H9 (cell line): ENCODE results near the gene CPNE8. TPM values are rescaled to one million over a fixed set of nuclear protein-coding genes. Genes with fewer than 3 reads are reported as not detected.

Source experiments
- DNase-seq: peaks from one replicate; pipeline ENCODE4 v3.0.0-alpha.2; 2017
- H2AFZ ChIP-seq: one replicate; pipeline ENCODE4 v1.6.1; 2013; ENCODE audit warnings: mild to moderate bottlenecking, low read length, control low read depth, moderate library complexity
- H2AK5ac ChIP-seq: 2 replicates; pipeline ENCODE4 v1.6.1; 2013; ENCODE audit warnings: low read length, control low read depth, mixed read lengths; ENCODE audit not compliant: insufficient read length
- H2BK120ac ChIP-seq: one replicate; pipeline ENCODE4 v1.6.1; 2013; ENCODE audit warnings: low read depth, mild to moderate bottlenecking, low read length, control low read depth, inconsistent platforms; ENCODE audit not compliant: poor library complexity, severe bottlenecking
- H2BK12ac ChIP-seq: 2 replicates; pipeline ENCODE4 v1.6.1; 2013; ENCODE audit warnings: low read length, control low read depth, mixed read lengths, low read depth; ENCODE audit not compliant: insufficient read length
- H2BK15ac ChIP-seq: 2 replicates; pipeline ENCODE4 v1.6.1; 2013; ENCODE audit warnings: low read depth, low read length, control low read depth
- H2BK20ac ChIP-seq: one replicate; pipeline ENCODE4 v1.6.1; 2013; ENCODE audit warnings: low read depth, mild to moderate bottlenecking, low read length, control low read depth, inconsistent platforms; ENCODE audit not compliant: poor library complexity, severe bottlenecking
- H2BK5ac ChIP-seq: 2 replicates; pipeline ENCODE4 v1.6.1; 2013; ENCODE audit warnings: low read length, control low read depth, mixed read lengths; ENCODE audit not compliant: insufficient read length
- H3K14ac ChIP-seq: 2 replicates; pipeline ENCODE4 v1.6.1; 2013; ENCODE audit warnings: low read length, control low read depth; ENCODE audit not compliant: insufficient read depth
- H3K18ac ChIP-seq: 2 replicates; pipeline ENCODE4 v1.6.1; 2013; ENCODE audit warnings: low read depth, mild to moderate bottlenecking, mixed read lengths, low read length, control low read depth; ENCODE audit not compliant: insufficient read length
- H3K23ac ChIP-seq: 2 replicates; pipeline ENCODE4 v1.6.1; 2013; ENCODE audit warnings: low read length, control low read depth, mixed read lengths, low read depth; ENCODE audit not compliant: insufficient read length
- H3K23me2 ChIP-seq: 2 replicates; pipeline ENCODE4 v1.6.1; 2013; ENCODE audit warnings: low read depth, mild to moderate bottlenecking, mixed read lengths, low read length, control low read depth; ENCODE audit not compliant: insufficient read length, poor library complexity, severe bottlenecking
- H3K27ac ChIP-seq: 2 replicates; pipeline ENCODE4 v1.5.1; 2013; ENCODE audit warnings: low read length, control low read depth, mixed read lengths, low read depth; ENCODE audit not compliant: insufficient read length
- H3K27me3 ChIP-seq: 2 replicates; pipeline ENCODE4 v1.6.1; 2013; ENCODE audit warnings: low read length, control low read depth, inconsistent platforms; ENCODE audit not compliant: insufficient read depth
- H3K4ac ChIP-seq: 2 replicates; pipeline ENCODE4 v1.6.1; 2013; ENCODE audit warnings: low read depth, mild to moderate bottlenecking, control low read depth, inconsistent platforms, low read length, moderate library complexity
- H3K4me1 ChIP-seq: 2 replicates; pipeline ENCODE4 v1.6.1; 2013; ENCODE audit warnings: low read length, control low read depth, inconsistent platforms; ENCODE audit not compliant: insufficient read depth
- H3K4me2 ChIP-seq: 2 replicates; pipeline ENCODE4 v1.6.1; 2013; ENCODE audit warnings: low read length, control low read depth, mixed read lengths; ENCODE audit not compliant: insufficient read length, insufficient read depth
- H3K56ac ChIP-seq: 2 replicates; pipeline ENCODE4 v1.6.1; 2013; ENCODE audit warnings: low read depth, mild to moderate bottlenecking, mixed read lengths, low read length, control low read depth; ENCODE audit not compliant: insufficient read length
- H3K79me1 ChIP-seq: 2 replicates; pipeline ENCODE4 v1.6.1; 2013; ENCODE audit warnings: low read depth, mild to moderate bottlenecking, moderate library complexity, low read length, control low read depth, inconsistent platforms; ENCODE audit not compliant: insufficient read depth, poor library complexity, severe bottlenecking
- H3K79me2 ChIP-seq: 2 replicates; pipeline ENCODE4 v1.6.1; 2013; ENCODE audit warnings: low read length, control low read depth, inconsistent platforms; ENCODE audit not compliant: insufficient read depth
- H3K9ac ChIP-seq: 2 replicates; pipeline ENCODE4 v1.6.1; 2013; ENCODE audit warnings: low read length, control low read depth, mixed read lengths; ENCODE audit not compliant: insufficient read length; ENCODE audit errors: extremely low read depth
- H3K9me3 ChIP-seq: one replicate; pipeline ENCODE4 v1.6.1; 2013; ENCODE audit warnings: low read depth, low read length, inconsistent platforms; ENCODE audit not compliant: control insufficient read depth
- H3T11ph ChIP-seq: one replicate; pipeline ENCODE4 v1.6.1; 2013; ENCODE audit warnings: mild to moderate bottlenecking, low read length, control low read depth, inconsistent platforms
- H4K20me1 ChIP-seq: one replicate; pipeline ENCODE4 v1.6.1; 2013; ENCODE audit not compliant: control insufficient read depth, insufficient read length, insufficient read depth
- H4K5ac ChIP-seq: 2 replicates; pipeline ENCODE4 v1.6.1; 2013; ENCODE audit warnings: low read depth, mild to moderate bottlenecking, mixed read lengths, low read length, control low read depth; ENCODE audit not compliant: insufficient read length
- H4K8ac ChIP-seq: replicated peaks from 2 replicates; pipeline ENCODE4 v1.6.1; 2013; ENCODE audit warnings: low read length, control low read depth, mixed read lengths, low read depth; ENCODE audit not compliant: insufficient read length
- H4K91ac ChIP-seq: 2 replicates; pipeline ENCODE4 v1.6.1; 2013; ENCODE audit warnings: low read depth, mild to moderate bottlenecking, moderate library complexity, mixed read lengths, low read length, control low read depth; ENCODE audit not compliant: insufficient read length
- H3K27ac Mint-ChIP-seq, 3 experiments: 2 replicates in 2 of 3; 3 replicates in 1 of 3; pipeline ENCODE4 v1.8.0; 2020 to 2021; ENCODE audit warnings: mixed read lengths in 3 of 3, mild to moderate bottlenecking in 1 of 3, moderate library complexity in 1 of 3
- H3K27me3 Mint-ChIP-seq: 2 replicates; pipeline ENCODE4 v1.8.0; 2021; ENCODE audit warnings: low read depth, mild to moderate bottlenecking, moderate library complexity, mixed read lengths
- H3K36me3 Mint-ChIP-seq, 3 experiments: 2 replicates in 2 of 3; 3 replicates in 1 of 3; pipeline ENCODE4 v1.8.0; 2020 to 2021; ENCODE audit warnings: low read depth in 3 of 3, mixed read lengths in 3 of 3; ENCODE audit not compliant: insufficient read depth in 1 of 3
- H3K4me1 Mint-ChIP-seq, 2 experiments: 2 replicates each; pipeline ENCODE4 v1.8.0; 2020; ENCODE audit warnings: mixed read lengths in 2 of 2
- H3K4me3 Mint-ChIP-seq, 2 experiments: 2 replicates in 1 of 2; 3 replicates in 1 of 2; pipeline ENCODE4 v1.8.0; 2020 to 2021; ENCODE audit warnings: mild to moderate bottlenecking in 2 of 2, mixed read lengths in 2 of 2, moderate library complexity in 1 of 2
- H3K9me3 Mint-ChIP-seq, 2 experiments: 2 replicates in 1 of 2; 3 replicates in 1 of 2; pipeline ENCODE4 v1.8.0; 2020; ENCODE audit warnings: mild to moderate bottlenecking in 2 of 2, mixed read lengths in 2 of 2, moderate library complexity in 1 of 2
- CTCF ChIP-seq: fragments of 200-600 bp; sonication (generic); conservative IDR thresholded peaks from 3 replicates; pipeline ENCODE4 v1.8.0; 2021; ENCODE audit warnings: antibody characterized with exemption, mild to moderate bottlenecking
- WGBS: extraction: QIAGEN DNeasy Blood & Tissue Kit; methylation state at CpG from one replicate; pipeline ENCODE4 v1.1.7; 2013; ENCODE audit warnings: missing lambda C conversion rate, low lambda C conversion rate, mixed read lengths; ENCODE audit not compliant: insufficient read length; ENCODE audit errors: extremely low coverage; 5-methylcytosine and 5-hydroxymethylcytosine counted together
- total RNA-seq: library from RNA; stranded (reverse); gene quantifications from 2 replicates; pipeline ENCODE4 v1.2.1, GENCODE V29; 2021

The CPNE8 gene
- total RNA-seq, 1 experiment from 2014 or later = 1.9 TPM

GRCh38 chr12:38720661-38721060 lies 184.7 kb downstream of the CPNE8 start:
- Histone ChIP-seq H3K27me3 (no peaks in the 10 kb centered on the region), H4K5ac (no peak overlapping the region), H2BK5ac (no peak overlapping the region), H3K4ac (no peak overlapping the region), H3K56ac (no peak overlapping the region), H3K18ac (no peak overlapping the region), H2BK20ac (no peak overlapping the region), H3K9ac (no peak overlapping the region), H2AK5ac (no peak overlapping the region), H3K9me3 (no peaks in the 10 kb centered on the region), H3T11ph (no peak overlapping the region), H3K23ac (no peak overlapping the region), H2BK15ac (no peak overlapping the region), H3K79me1 (no peaks in the 10 kb centered on the region), H4K91ac (no peak overlapping the region), H3K79me2 (no peaks in the 10 kb centered on the region), H3K4me1 (no peaks in the 10 kb centered on the region), H4K20me1 (no peaks in the 10 kb centered on the region), H3K27ac (no peak overlapping the region), H2BK120ac (no peak overlapping the region), H2BK12ac (no peak overlapping the region), H3K14ac (no peak overlapping the region; the same call in 1 of the 2 replicates), H3K4me2 (no peak overlapping the region), H3K23me2 (no peaks in the 10 kb centered on the region), H2AFZ (no peak overlapping the region), H4K8ac (no peak overlapping the region)
- Mint-ChIP-seq H3K4me1 (no peaks in the 10 kb centered on the region), H3K27me3 (no peaks in the 10 kb centered on the region), H3K36me3 (peaks cover 0 to 12% (median 10%) of the 10 kb centered on the region in 3 experiments; a peak in 5 of 7 replicates), H3K27ac (no peak overlapping the region), H3K9me3 (peaks cover 0 to 7% of the 10 kb centered on the region in 2 experiments; a peak in 2 of 5 replicates), H3K4me3 (no peak overlapping the region)
- no peak for DNase-seq
- no peak for TF ChIP-seq CTCF
- no CpG with 5 or more reads among the region's 9 CpGs for WGBS
